ENCODE results near the gene RHPN2. TPM values are rescaled to one million over a fixed set of nuclear protein-coding genes. Genes with fewer than 3 reads are reported as not detected.
"Not testable (repeated sequence)": the region's sequence is repeated elsewhere in the genome, so short reads cannot be mapped to it uniquely, and the experiment has no call there.

Gene RHPN2
- total and polyA plus RNA-seq, 8 donors, result 5.3 to 10.1 (median 8.8) TPM

DNA sequence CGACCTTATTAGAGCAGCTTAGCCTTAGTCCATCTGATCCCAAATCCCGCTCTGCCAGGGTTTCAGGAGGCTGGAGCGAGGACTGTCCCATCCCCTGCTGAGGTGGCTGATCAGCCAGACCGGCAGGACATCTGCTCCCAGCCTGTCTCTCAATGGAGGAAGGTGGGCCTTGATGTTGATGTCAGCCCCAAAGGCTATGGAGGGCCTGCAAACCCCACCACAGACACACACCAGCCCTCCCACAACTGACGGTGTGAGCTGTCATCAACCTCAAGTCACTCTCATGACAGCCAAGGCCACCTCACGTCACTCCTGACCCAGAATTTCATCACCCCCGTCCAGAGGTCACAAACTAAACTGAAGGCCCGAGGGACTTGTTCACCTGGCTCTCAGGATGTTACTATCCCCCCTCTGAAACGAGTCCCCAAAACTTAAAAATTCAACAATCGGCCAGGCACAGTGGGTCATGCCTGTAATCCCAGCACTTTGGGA, 25.5 kb downstream of the RHPN2 start:
- ATAC-seq (no peak), DNase-seq (no peak)
- Histone ChIP-seq H3K4me3 (no peak overlapping the region), H3K27me3 (no peaks in the 10 kb centered on the region), H3K9me3 (no peaks in the 10 kb centered on the region), H3K4me1 (no peaks in the 10 kb centered on the region), H3K36me3 (no peaks in the 10 kb centered on the region), H3K27ac (no peak overlapping the region)
- intact Hi-C loops (cut with DNase I), result no loop called here
- TF ChIP-seq, protein P1, sequence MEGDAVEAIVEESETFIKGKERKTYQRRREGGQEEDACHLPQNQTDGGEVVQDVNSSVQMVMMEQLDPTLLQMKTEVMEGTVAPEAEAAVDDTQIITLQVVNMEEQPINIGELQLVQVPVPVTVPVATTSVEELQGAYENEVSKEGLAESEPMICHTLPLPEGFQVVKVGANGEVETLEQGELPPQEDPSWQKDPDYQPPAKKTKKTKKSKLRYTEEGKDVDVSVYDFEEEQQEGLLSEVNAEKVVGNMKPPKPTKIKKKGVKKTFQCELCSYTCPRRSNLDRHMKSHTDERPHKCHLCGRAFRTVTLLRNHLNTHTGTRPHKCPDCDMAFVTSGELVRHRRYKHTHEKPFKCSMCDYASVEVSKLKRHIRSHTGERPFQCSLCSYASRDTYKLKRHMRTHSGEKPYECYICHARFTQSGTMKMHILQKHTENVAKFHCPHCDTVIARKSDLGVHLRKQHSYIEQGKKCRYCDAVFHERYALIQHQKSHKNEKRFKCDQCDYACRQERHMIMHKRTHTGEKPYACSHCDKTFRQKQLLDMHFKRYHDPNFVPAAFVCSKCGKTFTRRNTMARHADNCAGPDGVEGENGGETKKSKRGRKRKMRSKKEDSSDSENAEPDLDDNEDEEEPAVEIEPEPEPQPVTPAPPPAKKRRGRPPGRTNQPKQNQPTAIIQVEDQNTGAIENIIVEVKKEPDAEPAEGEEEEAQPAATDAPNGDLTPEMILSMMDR (IDR thresholded peaks at IDR 0.05), result no peak

DNA sequence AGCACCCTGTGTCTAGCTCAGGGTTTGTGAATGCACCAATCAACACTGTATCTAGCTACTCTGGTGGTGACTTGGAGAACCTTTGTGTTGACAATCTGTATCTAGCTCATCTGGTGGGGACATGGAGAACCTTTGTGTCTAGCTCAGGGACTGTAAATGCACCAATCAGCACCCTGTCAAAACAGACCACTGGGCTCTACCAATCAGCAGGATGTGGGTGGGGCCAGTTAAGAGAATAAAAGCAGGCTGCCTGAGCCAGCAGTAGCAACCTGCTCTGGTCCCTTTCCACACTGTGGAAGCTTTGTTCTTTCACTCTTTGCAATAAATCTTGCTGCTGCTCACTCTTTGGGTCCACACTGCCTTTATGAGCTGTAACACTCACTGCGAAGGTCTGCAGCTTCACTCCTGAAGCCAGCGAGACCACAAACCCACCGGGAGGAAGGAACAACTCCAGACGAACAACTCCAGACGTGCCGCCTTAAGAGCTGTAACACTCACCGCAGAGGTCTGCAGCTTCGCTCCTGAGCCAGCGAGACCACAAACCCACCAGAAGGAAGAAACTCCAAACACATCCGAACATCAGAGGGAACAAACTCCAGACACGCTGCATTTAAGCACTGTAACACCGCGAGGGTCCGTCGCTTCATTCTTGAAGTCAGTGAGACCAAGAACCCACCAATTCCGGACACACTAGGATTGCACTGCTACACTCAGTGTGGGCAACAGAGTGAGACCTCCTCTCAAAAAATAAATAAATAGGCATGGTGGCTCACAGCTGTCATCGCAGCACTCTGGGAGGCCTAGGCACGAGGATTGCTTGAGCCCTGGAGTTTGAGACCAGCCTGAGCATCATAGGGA, 27.3 kb downstream of the RHPN2 start:
- H3K27me3 ChIP-seq; intact Hi-C loops (cut with DNase I); H3K4me1 ChIP-seq: not testable (repeated sequence)

DNA sequence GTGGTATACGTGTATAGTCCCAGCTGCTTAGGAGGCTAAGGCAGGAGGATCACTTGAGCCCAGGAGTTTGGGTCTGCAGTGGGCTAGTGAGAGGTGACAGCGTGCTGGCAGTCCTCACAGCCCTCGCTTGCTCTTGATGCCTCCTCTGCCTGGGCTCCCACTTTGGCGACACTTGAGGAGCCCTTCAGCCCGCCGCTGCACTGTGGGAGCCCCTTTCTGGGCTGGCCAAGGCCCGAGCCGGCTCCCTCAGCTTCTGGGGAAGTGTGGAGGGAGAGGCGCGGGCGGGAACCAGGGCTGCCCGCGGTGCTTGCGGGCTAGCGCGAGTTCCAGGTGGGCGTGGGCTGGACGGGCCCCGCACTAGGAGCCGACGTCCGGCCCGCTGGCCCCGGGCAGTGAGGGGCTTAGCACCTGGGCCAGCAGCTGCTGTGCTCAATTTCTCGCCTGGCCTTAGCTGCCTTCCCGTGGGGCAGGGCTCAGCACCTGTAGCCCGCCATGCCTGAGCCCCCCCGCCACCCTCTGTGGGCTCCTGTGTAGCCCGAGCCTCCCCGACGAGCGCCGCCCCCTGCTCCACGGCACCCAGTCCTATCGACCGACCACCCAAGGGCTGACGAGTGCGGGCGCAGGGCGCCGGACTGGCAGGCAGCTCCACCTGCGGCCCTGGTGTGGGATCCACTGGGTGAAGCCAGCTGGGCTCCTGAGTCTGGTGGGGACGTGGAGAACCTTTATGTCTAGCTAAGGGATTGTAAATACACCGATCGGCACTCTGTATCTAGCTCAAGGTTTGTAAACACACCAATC, 28.1 kb downstream of the RHPN2 start:
- ATAC-seq; H3K9me3 ChIP-seq; DNase-seq; H3K36me3 ChIP-seq; intact Hi-C loops (cut with DNase I); H3K4me3 ChIP-seq; H3K4me1 ChIP-seq; H3K27ac ChIP-seq; H3K27me3 ChIP-seq: not testable (repeated sequence)

More for the DNA sequence above, 27.3 kb downstream of the RHPN2 start:
- H3K9me3 ChIP-seq, ATAC-seq, H3K4me3 ChIP-seq, H3K36me3 ChIP-seq, DNase-seq, H3K27ac ChIP-seq: not testable (repeated sequence)

DNA sequence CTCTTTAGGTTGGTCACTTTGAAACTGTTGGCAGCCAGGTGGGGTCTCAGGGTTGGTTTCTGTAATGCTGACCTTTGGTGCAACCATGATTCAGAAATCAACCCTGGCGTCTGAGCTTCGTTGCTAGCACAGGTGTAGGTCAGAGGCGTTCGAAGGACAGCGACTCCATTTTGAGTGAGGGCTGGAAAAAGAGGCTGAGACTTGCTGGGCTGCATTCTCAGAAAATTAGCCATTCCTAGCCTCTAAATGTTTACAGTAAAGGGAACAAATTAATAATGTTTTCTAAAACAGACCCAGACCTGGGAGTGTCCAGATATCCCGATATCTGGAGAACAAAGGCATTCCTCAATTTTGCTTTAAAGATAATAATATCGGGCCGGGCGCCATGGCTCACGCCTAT, 29.2 kb downstream of the RHPN2 start:
- no peak overlapping the region for H3K27ac ChIP-seq
- DNase-seq (no peak), ATAC-seq (no peak)
- no peaks in the 10 kb centered on the region for H3K27me3 ChIP-seq
- no peak overlapping the region for H3K4me3 ChIP-seq
- no peaks in the 10 kb centered on the region for H3K4me1 ChIP-seq
- intact Hi-C loops (cut with DNase I), result no loop called here
- TF ChIP-seq, protein P1 (IDR thresholded peaks at IDR 0.05), result no peak
- H3K36me3 ChIP-seq, result no peaks in the 10 kb centered on the region
- no peaks in the 10 kb centered on the region for H3K9me3 ChIP-seq

DNA sequence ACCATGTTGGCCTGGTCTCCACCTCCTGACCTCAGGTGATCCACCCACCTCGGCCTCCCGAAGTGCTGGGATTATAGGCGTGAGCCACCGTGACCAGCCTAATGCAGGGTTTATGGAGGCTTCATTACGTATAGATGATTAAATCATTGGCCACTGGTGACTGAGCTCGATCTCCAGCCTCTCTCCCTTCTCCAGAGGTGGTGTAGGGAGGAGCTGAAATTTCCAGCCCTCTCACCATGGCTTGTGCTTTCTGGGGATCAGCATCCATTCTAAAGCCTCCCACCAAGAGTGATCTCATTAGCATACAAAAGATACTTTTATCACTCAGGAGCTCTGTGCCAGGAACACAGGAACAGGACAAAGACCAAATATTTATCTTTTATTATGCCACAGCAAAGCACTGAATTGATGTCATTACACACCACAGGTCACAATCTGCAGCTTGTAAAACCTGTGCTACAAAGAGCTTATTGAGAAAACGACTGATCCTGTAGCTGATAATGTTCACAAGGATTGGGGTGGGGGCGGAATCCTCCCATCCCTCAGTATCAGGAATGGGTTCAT, 32.4 kb downstream of the RHPN2 start:
- H3K9me3 ChIP-seq, result peaks cover 0 to 7% of the 10 kb centered on the region in 2 donors
- no peaks in the 10 kb centered on the region for H3K27me3 ChIP-seq
- no peaks in the 10 kb centered on the region for H3K36me3 ChIP-seq
- intact Hi-C loops (cut with DNase I), result no loop called here
- TF ChIP-seq, protein P1 (IDR thresholded peaks at IDR 0.05), result no peak
- no peak overlapping the region for H3K27ac ChIP-seq
- ATAC-seq (no peak), DNase-seq (no peak)
- no peaks in the 10 kb centered on the region for H3K4me1 ChIP-seq
- no peak overlapping the region for H3K4me3 ChIP-seq
